ENCODE results near the gene DKK1.

DNA sequence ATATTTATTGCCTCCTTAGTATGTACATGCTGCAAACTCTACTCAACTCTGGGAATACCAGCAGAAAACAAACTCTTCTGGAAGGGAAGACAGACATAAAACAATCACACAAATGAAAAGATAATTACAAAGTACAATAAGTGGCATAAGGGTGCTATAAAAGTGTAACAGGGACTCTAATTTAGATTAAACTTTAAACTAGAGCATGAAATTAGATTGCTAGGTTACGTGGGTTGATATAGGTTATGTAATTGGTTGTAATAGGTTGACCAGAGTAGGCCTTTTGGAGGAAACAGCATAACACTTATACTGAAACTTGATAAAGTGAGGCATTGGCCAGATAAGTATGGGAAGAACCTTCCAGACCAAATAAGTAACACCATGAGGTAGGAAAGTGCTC lies 26.2 kb upstream of the DKK1 start:
- TF ChIP-seq EZH2 (IDR thresholded peaks at IDR 0.05) (no peak), POLR2AphosphoS5 (IDR thresholded peaks at IDR 0.05; ENCODE audit: borderline replicate concordance, low read depth, low read length) (no peak)

Data from SK-N-MC (cell line).